Gastroesophageal sphincter (tissue), 3 donors: ENCODE results near the gene BRINP2.

Source experiments
- CTCF ChIP-seq, 4 experiments: fragments of 200-600 bp in 2 of 4; fragments of 450-650 bp in 2 of 4; sonication (generic) in 1 of 4; IDR thresholded peaks; one replicate each; pipeline ENCODE4 v1.5.1; 2017 to 2019; ENCODE audit warnings: antibody characterized with exemption in 4 of 4, mild to moderate bottlenecking in 2 of 4, moderate library complexity in 2 of 4
- POLR2A ChIP-seq, 2 donors: fragments of 450-650 bp; IDR thresholded peaks; one replicate each; pipeline ENCODE4 v1.6.1; 2017; ENCODE audit warnings: antibody characterized with exemption in 2 of 2, mild to moderate bottlenecking in 2 of 2, moderate library complexity in 1 of 2
- POLR2AphosphoS5 ChIP-seq: sonication (generic); formaldehyde crosslinking; IDR thresholded peaks from one replicate; pipeline ENCODE4 v1.6.1; 2017; ENCODE audit warnings: antibody characterized with exemption

GRCh38 chr1:177309880-177310279, 139.1 kb downstream of the BRINP2 start:
- TF ChIP-seq CTCF (IDR thresholded peaks at IDR 0.05), result no peak
- TF ChIP-seq POLR2AphosphoS5, result no peak
- TF ChIP-seq POLR2A (IDR thresholded peaks at IDR 0.05), result no peak
